K562 (cell line): ENCODE results near the gene B3GAT3. TPM values are rescaled to one million over a fixed set of nuclear protein-coding genes. Genes with fewer than 3 reads are reported as not detected.

Experiments used
- CCNT2 ChIP-seq: IDR thresholded peaks from 2 replicates; pipeline ENCODE4 v1.6.1; 2011; ENCODE audit warnings: borderline replicate concordance, low read depth, mild to moderate bottlenecking, moderate library complexity, mixed read lengths, low read length; ENCODE audit not compliant: insufficient read length; ENCODE audit errors: extremely low read depth
- DACH1 ChIP-seq: fragments of 450-650 bp; IDR thresholded peaks from 2 replicates; pipeline ENCODE4 v1.6.1; 2018; ENCODE audit not compliant: partially characterized antibody
- E2F5 ChIP-seq: sonication (generic); formaldehyde crosslinking; IDR thresholded peaks from 2 replicates; pipeline ENCODE4 v1.8.0; 2022; ENCODE audit warnings: mild to moderate bottlenecking, missing genetic modification reagents
- FOXP4 ChIP-seq: sonication (generic); formaldehyde crosslinking; IDR thresholded peaks from 2 replicates; pipeline ENCODE4 v1.8.0; 2022; ENCODE audit warnings: mild to moderate bottlenecking, missing genetic modification reagents, borderline replicate concordance
- GABPB2 ChIP-seq: fragments of 250-450 bp; sonication (Bioruptor Pico); conservative IDR thresholded peaks from 2 replicates; pipeline ENCODE4 v1.5.1; 2021; ENCODE audit warnings: mild to moderate bottlenecking
- GTF3C2 ChIP-seq: IDR thresholded peaks from 3 replicates; pipeline ENCODE4 v1.6.1; 2011; ENCODE audit warnings: borderline replicate concordance, mild to moderate bottlenecking, moderate library complexity; ENCODE audit not compliant: insufficient read length; ENCODE audit errors: extremely low read depth
- HDAC2 ChIP-seq: fragments of 450-650 bp; IDR thresholded peaks from 2 replicates; pipeline ENCODE4 v1.6.1; 2016; ENCODE audit warnings: mild to moderate bottlenecking
- HDGF ChIP-seq: fragments of 450-650 bp; IDR thresholded peaks from 2 replicates; pipeline ENCODE4 v1.6.1; 2016
- HMBOX1 ChIP-seq: sonication (generic); IDR thresholded peaks from 2 replicates; pipeline ENCODE4 v1.6.1; 2016
- HMGN3 ChIP-seq: IDR thresholded peaks from 2 replicates; pipeline ENCODE4 v1.6.1; 2011; ENCODE audit warnings: borderline replicate concordance, low read depth, mild to moderate bottlenecking, mixed read lengths, low read length; ENCODE audit not compliant: insufficient read length; ENCODE audit errors: extremely low read depth
- KDM1A ChIP-seq, 2 experiments: fragments of 450-650 bp; IDR thresholded peaks; 2 replicates each; pipeline ENCODE4 v1.6.1; 2016; ENCODE audit warnings: mild to moderate bottlenecking in 2 of 2
- KDM2B ChIP-seq: fragments of 250-450 bp; sonication (Bioruptor Pico); IDR thresholded peaks from 2 replicates; pipeline ENCODE4 v1.8.0; 2021; ENCODE audit warnings: mild to moderate bottlenecking, moderate library complexity
- KLF10 ChIP-seq: fragments of 250-450 bp; sonication (Bioruptor Pico); IDR thresholded peaks from 2 replicates; pipeline ENCODE4 v1.6.1; 2021; ENCODE audit warnings: matching md5 sums
- MCM7 ChIP-seq, 2 experiments: fragments of 450-650 bp; IDR thresholded peaks; 2 replicates each; pipeline ENCODE4 v1.6.1; 2016 to 2018
- RBM22 ChIP-seq: fragments of 200-400 bp; formaldehyde crosslinking; IDR thresholded peaks from 2 replicates; pipeline ENCODE4 v1.6.1; 2018; ENCODE audit warnings: low read length, low read depth; ENCODE audit not compliant: poor library complexity, severe bottlenecking
- RNF219 ChIP-seq: fragments of 250-450 bp; sonication (Bioruptor Pico); IDR thresholded peaks from 2 replicates; pipeline ENCODE4 v1.5.0; 2022; ENCODE audit warnings: mild to moderate bottlenecking
- ZNF444 ChIP-seq: fragments of 250-450 bp; sonication (Bioruptor Pico); IDR thresholded peaks from 2 replicates; pipeline ENCODE4 v1.4.0; 2020; ENCODE audit warnings: mild to moderate bottlenecking, moderate library complexity
- polyA plus RNA-seq, 8 experiments: library from polyadenylated mRNA; depleted of rRNA in 4 of 8; stranded (reverse) in 5 of 8; unstranded in 3 of 8; fragments of >200 nt; fragmentation: Nextera tagmentation in 2 of 8; fragmentation: Illumina TruSeq in 1 of 8; extraction: Ambion mirVana in 2 of 8; extraction: Trizol in 1 of 8; gene quantifications; 2 replicates each; pipeline versions ENCODE4 v1.2.1 to v1.2.3, GENCODE V29; 2011 to 2014; ENCODE audit warnings: inconsistent platforms in 1 of 8, missing spikeins in 1 of 8
- total RNA-seq, 7 experiments: library from RNA; depleted of rRNA in 6 of 7; stranded (reverse); fragments of >200 nt in 6 of 7; fragmentation: Illumina TruSeq in 2 of 7; extraction: Trizol in 2 of 7; gene quantifications; 2 replicates each; pipeline versions ENCODE4 v1.2.1 to v1.2.3, GENCODE V29; 2011 to 2021; ENCODE audit warnings: low replicate concordance in 1 of 7

B3GAT3 gene
- total and polyA plus RNA-seq, 9 of the 15 experiments (the other 6 are each of a cell fraction or from before 2014, with no cell fraction given): 0.30 to 64.0 (median 21.4) TPM

- no peak for TF ChIP-seq FOXP4
- no peak for TF ChIP-seq GTF3C2
- peak; percentile 30 for TF ChIP-seq RBM22
- TF ChIP-seq RNF219 (CRISPR knock-in tag): no peak
- TF ChIP-seq HMBOX1: no peak
- no peak for TF ChIP-seq KDM2B (CRISPR knock-in tag)
- TF ChIP-seq GABPB2 (CRISPR knock-in tag): no peak
- no peak for TF ChIP-seq HDAC2
- TF ChIP-seq CCNT2: peak; percentile 14
- no peak for TF ChIP-seq E2F5
- no peak for TF ChIP-seq DACH1
- TF ChIP-seq MCM7 (IDR thresholded peaks at IDR 0.05): no peak
- no peak for TF ChIP-seq HDGF
- TF ChIP-seq KLF10 (CRISPR knock-in tag): no peak
- no peak for TF ChIP-seq KDM1A (IDR thresholded peaks at IDR 0.05)
- TF ChIP-seq ZNF444 (CRISPR knock-in tag): no peak
- no peak for TF ChIP-seq HMGN3
Observed at GRCh38 chr11:62666259-62666926, 44.6 kb upstream of the B3GAT3 start (continued).
